LNCaP clone FGC (cell line): ENCODE results near the gene OPRD1.

ENCODE experiments used
- DNase-seq: peaks from one replicate; pipeline ENCODE4 v3.0.0-alpha.2; 2011; ENCODE audit warnings: low read depth
- H3K4me3 ChIP-seq: 2 replicates; pipeline ENCODE4 v1.5.1; 2011; ENCODE audit warnings: mild to moderate bottlenecking, low read depth, low read length, control low read depth
- TF ChIP-seq, protein P1 (sequence below): IDR thresholded peaks from 2 replicates; pipeline ENCODE4 v1.5.1; 2012; ENCODE audit warnings: mild to moderate bottlenecking; ENCODE audit not compliant: control insufficient read depth, insufficient read depth; ENCODE audit errors: extremely low read depth

The OPRD1 gene

GRCh38 chr1:28803662-28804061 is 8.3 kb upstream of the OPRD1 start:
- H3K4me3 ChIP-seq: no peak overlapping the region
- DNase-seq: no peak
- TF ChIP-seq, protein P1, sequence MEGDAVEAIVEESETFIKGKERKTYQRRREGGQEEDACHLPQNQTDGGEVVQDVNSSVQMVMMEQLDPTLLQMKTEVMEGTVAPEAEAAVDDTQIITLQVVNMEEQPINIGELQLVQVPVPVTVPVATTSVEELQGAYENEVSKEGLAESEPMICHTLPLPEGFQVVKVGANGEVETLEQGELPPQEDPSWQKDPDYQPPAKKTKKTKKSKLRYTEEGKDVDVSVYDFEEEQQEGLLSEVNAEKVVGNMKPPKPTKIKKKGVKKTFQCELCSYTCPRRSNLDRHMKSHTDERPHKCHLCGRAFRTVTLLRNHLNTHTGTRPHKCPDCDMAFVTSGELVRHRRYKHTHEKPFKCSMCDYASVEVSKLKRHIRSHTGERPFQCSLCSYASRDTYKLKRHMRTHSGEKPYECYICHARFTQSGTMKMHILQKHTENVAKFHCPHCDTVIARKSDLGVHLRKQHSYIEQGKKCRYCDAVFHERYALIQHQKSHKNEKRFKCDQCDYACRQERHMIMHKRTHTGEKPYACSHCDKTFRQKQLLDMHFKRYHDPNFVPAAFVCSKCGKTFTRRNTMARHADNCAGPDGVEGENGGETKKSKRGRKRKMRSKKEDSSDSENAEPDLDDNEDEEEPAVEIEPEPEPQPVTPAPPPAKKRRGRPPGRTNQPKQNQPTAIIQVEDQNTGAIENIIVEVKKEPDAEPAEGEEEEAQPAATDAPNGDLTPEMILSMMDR: no peak

DNA sequence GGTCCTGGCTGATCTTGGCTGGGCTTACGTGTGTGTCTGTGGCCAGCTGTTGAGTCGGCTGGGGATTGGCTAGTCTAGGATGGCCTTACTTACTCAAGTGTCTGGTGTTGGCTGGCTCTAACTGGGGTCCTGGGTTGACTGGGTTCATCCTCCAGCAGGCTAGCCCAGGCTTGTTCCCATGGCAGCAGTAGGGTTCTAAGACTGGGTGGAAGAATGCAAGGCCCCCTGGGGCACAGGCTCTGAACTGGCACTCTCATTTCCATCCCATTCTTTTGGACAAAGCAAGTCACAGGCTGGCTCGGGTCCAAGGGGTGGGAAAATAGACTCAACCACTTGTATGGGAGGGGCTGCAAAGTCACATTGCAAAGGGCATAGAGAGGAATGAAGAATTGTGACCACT is 7.9 kb upstream of the OPRD1 start:
- H3K4me3 ChIP-seq: no peak overlapping the region
- no peak for DNase-seq
- TF ChIP-seq, protein P1: no peak

DNA sequence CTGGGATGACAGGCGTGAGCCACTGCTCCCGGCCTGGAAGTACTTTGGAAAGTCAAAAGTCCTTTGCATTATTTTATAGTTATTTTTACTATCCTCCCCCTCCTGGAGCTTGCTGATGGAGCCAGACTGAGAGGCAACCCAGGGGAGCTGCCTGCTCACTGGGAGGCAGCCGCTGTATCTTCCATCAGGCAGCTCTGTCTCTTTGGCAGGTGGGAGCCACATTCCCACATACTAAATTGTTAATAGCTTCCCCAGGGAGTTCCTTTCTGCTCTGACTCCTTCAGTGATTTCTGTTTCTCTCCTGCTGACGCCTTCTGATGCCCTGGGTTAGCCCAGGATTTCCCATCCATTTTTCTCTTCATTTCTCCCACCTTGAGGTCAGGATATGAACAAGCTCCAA is 4.9 kb upstream of the OPRD1 start:
- DNase-seq: no peak
- TF ChIP-seq, protein P1: no peak
- no peak overlapping the region for H3K4me3 ChIP-seq

DNA sequence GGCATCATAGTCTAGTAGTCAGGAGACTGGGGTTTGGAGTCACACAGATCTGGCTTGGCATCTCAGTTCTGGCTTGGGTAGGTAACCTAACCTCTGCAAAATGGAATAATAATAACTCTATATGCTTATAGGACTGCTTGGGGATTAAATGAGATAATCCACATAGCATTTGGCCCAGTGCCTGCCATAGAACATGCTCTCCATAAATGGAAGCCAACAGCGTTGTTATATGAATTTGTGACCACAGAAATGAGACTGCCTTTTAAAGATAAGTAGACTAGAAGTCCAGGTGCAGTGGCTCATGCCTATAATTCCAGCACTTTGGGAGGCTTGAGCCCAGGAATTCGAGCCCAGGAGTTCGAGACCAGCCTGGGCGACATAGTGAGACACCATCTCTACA is 4.0 kb upstream of the OPRD1 start:
- TF ChIP-seq, protein P1: no peak

DNA sequence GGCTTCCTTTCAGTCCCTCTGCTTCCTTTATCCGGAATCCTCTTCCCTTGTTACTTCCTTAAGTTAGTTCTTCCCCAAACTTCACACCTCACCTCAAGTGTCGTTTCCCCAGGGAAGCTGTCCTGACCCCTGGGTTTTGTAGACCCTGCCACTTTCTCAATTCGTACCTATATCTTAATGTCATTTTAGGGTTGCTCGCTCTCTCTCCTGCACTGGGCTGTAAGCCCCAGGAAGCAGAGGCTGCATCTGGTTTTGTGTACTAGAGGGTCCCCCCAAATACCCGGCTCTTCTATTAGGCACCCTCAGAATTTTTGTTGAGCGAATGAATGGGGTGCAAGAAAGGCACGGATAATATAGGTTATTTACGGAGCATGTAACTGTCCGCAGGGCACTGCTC is 603 bp upstream of the OPRD1 start:
- TF ChIP-seq, protein P1: no peak
- no peak for DNase-seq
- no peak overlapping the region for H3K4me3 ChIP-seq

More for the DNA sequence above, 4.0 kb upstream of the OPRD1 start:
- H3K4me3 ChIP-seq: no peak overlapping the region
- no peak for DNase-seq

DNA sequence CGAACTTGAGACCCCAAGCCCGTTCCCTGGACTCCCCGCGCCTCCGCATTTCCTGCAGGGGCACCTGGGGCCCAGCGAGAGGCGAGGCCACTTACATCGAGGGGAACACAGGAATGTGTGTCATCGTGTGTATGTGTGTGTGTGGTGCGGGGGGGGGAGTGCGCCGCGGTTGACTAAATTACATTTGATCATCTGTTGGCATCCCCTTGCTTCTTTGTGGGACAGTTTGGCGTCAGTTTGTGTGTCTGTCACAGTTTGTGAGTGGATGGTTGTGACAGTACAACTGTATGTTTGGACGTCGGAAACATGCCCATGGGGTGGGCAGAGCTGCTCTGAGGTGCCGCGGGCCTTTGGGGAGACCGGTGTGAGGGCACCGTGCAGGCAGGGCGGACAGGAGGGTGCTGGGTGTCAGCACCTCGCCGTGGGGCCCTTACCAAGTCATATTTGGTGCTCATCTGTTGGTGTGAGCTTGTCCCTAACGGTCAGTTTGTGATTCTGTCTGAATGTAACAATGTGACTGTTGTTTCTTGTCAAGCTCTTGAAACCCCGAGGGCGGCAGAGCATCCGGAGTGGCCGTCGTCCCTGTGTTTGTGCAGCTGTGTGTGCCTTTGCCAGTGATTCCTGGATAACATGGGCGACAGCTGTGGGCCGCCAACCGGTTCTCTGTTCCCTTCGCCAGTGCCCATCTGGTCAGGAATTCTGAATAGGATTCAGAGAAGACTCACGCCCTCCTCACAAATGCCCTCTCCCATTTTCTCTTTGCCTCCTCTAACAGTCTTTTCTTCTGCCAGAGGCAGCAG is 899 bp downstream of the OPRD1 start:
- peak; percentile 13 for DNase-seq
- no peak overlapping the region for H3K4me3 ChIP-seq
- TF ChIP-seq, protein P1: no peak
